GM10266 (cell line): ENCODE results near the gene SHB.

ENCODE experiments used
- DNase-seq: peaks from one replicate; pipeline ENCODE4 v3.0.0; 2012; ENCODE audit errors: extremely low spot score
- CTCF ChIP-seq: IDR thresholded peaks from 2 replicates; pipeline ENCODE4 v1.5.1; 2012; ENCODE audit warnings: mild to moderate bottlenecking, low read depth; ENCODE audit not compliant: control insufficient read depth, insufficient read depth; ENCODE audit errors: missing control alignments

SHB gene

DNA sequence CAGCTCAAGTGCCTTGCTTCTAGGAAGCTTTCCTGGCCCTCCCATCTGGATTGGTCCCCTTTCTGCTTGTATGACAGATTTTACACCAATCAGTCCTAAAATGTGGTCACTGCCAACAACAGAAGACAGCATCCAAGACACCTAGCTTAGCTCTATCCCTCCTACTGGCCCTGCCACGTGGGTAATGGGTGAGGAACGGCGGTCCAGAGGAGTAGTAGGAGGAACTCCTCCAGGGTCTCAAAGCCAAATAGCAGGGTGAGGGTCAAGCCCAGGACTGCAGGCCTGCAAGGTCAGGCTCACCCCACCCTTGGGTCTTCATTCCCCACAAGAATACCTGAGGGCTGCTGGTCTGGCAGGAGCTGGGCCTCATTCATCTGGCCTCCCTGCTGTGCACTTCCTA, 108.4 kb downstream of the SHB start:
- no peak for TF ChIP-seq CTCF
- no peak for DNase-seq

- no peak for DNase-seq
- no peak for TF ChIP-seq CTCF
Measured at GRCh38 chr9:37959976-37960375, 109.1 kb downstream of the SHB start.

DNA sequence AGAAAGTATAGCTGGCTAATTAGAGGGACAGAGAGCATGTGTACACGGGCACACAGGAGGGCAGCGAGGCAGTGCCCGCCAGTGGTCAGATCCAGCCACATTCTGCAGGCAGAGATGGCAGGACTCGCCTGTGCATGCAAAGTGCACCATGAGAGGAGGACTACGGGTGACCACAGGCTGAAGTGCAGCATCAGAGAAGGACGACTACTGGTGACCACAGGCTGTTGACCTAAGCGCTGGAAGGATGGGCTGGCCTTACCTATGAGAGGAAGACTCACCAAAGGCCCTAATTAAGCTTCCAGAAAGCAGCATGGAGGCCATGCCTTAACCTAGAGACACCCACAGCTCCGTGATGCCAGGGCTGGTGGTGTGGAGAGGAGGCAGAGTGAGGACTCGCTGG, 110.9 kb downstream of the SHB start:
- TF ChIP-seq CTCF = no peak
- DNase-seq = no peak

DNA sequence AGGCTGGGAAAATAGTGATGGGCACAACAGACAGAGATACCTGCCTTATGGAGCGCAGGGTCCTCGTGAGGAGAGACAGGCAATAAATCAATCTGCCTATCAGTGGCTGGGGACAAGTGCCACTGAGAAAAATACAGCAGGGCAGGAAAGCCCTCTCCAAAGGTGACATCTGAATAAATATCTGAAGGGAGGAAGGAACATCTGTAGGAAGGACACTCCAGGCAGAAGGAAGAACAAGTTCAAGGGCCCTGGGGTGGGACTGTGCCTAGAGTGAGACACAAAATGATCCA, 111.4 kb downstream of the SHB start:
- no peak for TF ChIP-seq CTCF
- DNase-seq = no peak

DNA sequence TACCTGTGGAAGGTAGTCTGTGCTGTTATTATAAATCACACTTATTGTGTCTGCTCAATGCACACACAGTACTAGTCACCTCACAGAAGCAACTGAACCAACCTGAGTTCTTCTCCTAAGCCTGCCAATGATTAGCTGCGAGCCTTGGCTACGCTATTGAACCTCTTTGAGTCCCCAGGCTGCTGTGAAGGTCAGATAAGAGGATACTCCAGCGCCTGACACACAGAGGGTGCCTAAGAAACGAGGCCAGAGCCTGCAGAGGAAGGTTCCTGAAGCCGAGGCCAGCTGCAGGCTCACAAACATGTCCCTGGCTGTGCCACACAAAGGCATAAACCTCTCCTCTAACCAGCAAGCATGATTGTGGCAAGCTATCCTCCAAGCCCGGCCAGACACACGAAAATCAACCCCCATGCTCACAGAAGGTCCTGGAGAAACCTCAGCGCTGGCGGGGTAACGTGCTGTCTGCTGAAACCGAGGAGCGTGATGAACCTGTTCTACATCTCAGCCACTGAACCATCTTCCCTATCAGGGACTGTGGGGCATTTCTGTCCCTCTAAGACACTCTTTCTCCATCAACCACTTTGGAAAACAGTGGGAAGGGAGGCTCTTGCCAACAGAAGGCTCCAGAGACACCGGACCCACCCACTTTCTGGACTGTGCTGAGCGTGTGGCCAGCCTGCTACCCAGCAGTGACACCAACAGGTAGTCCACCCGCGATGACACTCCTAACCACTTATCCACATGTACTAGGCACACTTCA, 111.9 kb downstream of the SHB start:
- no peak for TF ChIP-seq CTCF
- no peak for DNase-seq

DNA sequence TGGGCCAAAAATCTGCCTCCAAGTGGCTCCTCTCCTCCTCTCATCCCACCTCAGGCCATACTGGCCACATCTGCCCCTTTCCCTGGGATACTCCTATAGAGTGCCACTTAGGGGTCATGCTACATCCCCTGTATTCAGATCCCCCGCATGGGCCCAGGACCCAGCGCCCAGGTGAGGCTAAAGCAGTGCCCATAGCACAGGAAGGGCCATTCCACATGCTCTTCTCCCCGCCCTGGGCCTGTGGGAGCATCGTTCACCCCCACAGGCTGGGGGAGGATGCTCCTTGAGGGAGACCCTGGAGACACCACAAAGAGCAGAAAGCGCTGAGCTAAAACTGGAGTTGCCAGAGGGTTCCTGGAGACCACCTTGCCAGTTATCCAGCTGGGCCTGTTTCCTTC, 112.6 kb downstream of the SHB start:
- no peak for TF ChIP-seq CTCF
- DNase-seq = no peak

- no peak for TF ChIP-seq CTCF
- DNase-seq = no peak
Measured at GRCh38 chr9:37955781-37956422, 113.1 kb downstream of the SHB start.
